ENCODE results near the gene NACA2.
"Not testable (repeated sequence)": the region's sequence is repeated elsewhere in the genome, so short reads cannot be mapped to it uniquely, and the experiment has no call there.

NACA2 gene

DNA sequence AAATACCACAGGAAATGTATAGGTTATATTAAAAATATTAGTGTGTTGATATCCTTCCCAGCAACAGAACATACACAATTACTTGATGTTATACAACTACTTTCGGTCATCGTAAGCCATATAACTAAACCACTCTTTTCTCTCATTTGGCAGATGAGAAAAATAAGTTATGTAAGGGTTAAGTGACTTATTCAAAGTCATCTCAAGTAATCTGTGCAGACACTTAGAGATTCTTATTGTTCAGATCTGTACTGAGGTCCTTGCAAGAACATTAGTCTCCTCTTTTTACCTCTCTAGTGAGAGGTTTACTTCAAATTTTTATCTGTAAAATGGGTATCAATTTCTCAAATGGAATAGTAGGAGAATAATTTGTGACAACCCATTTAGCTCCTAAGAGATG, 15.0 kb downstream of the NACA2 start:
- no peak for DNase-seq (ENCODE audit: low read depth in 2 of 2)

DNA sequence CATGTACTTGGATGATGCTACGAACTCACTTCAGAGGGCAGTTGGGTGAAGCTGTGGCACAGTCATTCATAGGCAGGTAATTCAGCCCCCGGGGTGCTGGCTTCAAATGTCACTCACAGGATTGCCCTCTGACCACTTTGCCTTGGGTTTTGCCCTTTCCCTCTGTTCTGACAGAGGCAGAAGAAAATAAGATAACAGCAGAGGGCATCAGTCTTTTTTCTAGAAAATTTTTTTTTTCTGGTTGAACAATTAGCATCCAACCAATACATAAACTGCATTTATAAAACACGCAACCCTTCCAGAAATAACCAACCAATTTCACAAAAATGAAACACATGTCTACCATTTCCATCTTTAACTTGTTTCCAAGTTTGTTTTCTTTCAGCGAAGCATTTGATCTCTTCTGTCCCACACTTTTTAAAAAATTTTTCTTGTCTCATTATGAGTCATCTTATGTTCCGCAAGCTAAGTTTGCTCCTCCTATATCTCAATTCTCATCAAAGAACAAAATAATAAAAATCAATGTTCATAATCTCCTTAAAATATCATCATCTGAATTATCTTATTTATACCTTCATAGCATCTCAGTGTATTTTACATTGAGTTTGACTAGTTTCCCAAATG, 15.6 kb downstream of the NACA2 start:
- DNase-seq (ENCODE audit: low read depth in 2 of 2) = no peak

DNA sequence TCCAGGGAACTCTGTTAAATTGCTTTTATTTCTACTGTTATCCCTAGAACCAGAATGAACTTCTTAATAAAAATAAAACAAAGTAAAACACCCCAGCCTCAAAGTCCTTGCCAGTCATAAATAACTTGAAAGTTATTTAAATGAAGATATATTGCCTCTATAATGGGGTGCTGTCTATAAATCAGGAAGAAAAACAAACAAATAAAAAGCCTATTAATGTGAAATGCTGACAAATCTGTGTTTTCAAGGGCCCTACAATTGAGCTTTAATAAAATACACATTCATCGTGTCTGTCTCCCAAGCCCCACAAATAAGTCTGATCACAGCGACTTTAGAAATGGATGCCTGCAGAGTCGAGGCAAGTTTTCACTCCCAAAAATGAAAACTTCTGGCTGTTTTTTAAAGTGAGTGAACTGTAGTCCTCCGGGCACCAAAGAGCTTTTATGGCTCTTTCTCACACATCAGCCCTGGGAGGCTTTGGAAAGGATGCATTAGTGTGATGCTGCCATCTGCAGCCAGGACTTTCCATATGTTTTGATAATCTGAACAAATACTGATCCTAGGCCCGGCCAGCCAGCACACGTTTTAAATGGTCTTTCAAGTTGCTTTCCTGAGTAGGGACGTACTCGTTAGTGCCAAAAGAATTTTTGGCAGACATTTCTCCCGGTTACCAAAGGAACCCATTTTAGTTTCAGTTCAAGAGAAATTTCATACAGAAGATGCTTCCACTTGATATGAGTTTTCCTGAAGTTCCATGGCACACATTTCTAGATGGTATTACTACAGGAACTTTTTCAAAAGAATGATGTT, 16.3 kb downstream of the NACA2 start:
- peak in 1 of 2 experiments; percentile 17 for DNase-seq (ENCODE audit: low read depth in 2 of 2)

DNA sequence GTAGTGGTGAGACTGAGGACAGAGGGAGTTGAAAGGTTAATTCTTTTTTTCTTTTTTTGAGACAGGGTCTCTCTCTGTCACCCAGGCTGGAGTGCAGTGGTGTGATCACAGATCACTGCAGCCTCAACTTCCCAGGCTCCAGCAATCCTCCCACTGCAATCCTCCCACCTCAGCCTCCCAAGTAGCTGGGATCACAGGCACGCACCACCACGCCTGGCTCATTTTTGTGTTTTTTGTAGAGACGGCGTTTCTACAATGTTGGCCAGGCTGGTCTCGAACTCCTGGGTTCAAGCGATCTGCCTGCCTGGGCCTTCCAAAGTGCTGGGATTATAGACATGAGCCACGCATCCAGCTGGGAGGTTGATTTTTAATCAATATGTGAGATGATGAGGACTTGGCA, 18.5 kb downstream of the NACA2 start:
- DNase-seq (ENCODE audit: low read depth in 2 of 2) = not testable (repeated sequence)

DNA sequence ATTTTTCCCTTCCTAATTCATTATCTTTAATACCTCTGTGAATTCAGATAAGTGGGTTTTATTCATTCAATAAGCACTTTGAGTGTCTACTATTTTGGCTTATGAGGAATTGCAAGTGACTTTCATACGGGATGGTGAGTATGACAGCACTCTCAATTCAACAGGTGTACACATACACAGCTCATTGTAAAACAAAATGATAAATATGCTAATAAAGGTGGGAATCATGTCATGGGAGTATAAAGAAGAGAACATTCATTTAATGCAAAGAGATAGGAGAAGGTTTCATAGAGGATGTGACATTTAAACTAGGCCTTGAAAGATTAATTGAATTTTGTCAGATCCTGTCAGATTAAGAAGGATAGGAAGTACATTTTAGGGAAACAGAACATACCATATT, 19.4 kb downstream of the NACA2 start:
- no peak for DNase-seq (ENCODE audit: low read depth in 2 of 2)

DNA sequence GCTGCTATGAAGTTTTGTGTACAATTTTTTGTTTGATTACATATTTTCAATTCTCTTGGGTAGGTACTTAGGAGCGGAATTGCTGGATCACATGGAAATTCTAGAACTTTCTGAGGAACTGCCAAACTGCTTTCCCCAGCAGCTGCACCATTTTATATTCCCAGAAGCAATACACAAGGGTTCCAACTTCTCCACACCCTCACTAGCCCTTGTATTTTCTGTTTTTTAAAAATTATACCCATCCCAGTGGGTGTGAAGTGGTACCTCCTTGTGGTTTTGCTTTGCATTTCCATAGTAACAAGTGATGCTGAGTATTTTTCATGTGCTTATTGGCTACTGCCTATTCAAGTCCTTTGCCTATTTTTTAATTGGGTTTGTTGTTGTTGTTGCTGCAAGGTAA, 20.9 kb downstream of the NACA2 start:
- DNase-seq (ENCODE audit: low read depth in 2 of 2) = no peak

DNA sequence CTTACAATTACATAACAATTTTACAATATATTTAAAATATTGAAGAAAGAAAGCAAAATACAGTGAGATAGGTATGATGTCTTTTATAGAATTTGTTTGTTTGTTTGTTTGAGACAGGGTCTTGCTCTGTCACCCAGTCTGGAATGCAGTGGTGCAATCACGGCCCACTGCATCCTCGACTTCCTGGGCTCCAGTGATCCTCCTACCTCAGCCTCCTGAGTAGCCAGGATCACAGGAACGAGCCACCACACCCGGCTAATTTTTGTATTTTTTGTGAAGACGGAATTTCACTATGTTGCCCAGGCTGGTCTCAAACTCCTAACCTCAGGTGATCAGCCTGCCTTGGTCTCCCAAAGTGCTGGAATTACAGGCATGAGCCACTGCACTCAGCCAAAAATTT, 21.5 kb downstream of the NACA2 start:
- DNase-seq (ENCODE audit: low read depth in 2 of 2) = not testable (repeated sequence)

DNA sequence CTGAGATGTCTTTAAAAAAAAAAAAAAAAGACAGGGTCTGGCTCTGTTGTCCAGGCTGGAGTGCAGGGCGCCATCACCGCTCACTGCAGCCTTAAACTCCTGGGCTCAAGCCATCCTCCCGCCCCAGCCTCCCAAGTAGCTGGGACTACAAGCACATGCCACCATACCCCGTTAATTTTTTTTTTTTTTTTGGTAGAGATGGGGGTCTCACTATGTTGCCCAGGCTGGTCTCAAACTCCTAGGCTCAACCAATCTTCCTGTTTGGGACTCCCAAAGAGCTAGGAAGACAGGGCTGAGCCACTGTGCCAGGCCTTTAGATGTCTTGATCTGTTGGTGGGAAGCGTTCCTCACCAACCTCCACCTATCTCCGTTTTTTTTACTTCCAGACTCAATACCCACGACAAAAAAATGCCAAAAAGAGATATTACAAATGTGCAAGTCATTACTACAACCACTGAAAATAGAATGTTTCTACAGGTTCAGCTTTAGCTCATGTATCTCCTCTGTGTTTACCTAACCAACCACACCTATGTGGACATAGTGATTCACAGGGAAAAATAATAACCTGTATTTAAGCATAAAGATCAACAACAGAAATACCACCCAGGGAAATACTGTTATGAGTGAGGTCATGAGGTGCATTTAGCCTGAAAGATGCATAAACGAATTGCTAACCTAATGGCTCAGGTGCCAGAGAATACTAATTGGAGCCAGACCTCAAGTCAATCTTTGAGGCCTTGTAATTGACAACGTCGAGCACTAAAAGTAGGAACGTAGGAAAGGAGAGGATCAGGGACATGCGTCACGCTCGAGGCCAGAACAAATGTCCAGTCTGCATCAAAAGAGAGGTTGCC, 22.6 kb downstream of the NACA2 start:
- DNase-seq (ENCODE audit: low read depth in 2 of 2) = no peak

DNA sequence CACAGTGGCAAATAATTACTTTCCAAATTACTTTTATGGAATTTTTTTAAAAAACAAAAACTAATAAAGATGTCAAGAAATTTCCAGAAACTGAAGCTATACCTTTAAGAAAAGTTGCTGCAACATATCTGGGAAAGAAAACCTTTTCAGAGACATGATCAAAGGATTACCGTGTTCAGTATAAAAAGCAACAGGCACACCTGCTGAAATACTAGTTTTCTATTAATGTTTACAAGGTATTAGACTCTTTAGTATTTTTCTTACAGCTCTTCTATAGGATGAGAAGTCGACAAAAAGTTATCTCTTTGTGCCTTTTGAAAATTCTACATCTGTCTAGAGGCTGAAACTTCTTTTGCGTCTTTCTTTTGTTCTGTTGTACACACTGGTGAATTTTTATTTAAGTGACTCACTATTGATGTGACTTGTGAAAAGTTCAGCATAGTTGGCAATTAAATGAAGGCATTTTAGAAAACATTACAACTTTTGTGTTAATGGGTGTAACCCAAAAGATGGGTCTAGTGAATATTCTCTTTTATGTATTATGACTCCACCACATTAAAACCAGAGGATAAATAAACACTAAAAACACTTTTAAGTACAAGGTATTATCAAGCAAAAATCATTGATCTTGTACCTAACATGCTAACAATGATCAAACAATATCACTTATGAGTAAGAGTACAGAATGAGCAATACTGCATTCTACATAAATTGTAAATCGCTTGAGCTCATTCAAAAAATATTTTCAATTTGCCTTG, 23.8 kb downstream of the NACA2 start:
- DNase-seq (ENCODE audit: low read depth in 2 of 2) = no peak

DNA sequence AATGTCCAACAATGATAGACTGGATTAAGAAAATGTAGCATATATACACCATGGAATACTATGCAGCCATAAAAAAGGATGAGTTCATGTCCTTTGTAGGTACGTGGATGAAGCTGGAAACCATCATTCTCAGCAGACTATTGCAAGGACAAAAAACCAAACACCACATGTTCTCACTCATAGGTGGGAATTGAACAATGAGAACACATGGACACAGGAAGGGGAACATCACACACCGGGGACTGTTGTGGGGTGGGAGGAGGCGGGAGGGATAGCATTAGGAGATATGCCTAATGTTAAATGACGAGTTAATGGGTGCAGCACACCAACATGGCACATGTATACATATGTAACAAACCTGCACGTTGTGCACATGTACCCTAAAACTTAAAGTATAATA, 24.6 kb downstream of the NACA2 start:
- DNase-seq (ENCODE audit: low read depth in 2 of 2) = not testable (repeated sequence)

DNA sequence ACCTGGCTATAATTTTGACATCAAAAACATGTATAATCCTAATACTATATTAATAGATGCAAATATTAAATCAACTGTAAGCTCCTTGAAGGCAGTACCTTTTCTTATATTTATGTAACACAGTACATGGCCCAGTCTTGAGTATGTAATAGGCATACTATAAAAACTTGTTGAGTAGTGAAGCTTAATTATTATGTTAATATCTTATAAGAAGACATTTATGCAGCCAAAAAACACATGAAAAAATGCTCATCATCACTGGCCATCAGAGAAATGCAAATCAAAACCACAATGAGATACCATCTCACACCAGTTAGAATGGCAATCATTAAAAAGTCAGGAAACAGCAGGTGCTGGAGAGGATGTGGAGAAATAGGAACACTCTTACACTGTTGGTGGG, 25.2 kb downstream of the NACA2 start:
- DNase-seq (ENCODE audit: low read depth in 2 of 2) = not testable (repeated sequence)

DNA sequence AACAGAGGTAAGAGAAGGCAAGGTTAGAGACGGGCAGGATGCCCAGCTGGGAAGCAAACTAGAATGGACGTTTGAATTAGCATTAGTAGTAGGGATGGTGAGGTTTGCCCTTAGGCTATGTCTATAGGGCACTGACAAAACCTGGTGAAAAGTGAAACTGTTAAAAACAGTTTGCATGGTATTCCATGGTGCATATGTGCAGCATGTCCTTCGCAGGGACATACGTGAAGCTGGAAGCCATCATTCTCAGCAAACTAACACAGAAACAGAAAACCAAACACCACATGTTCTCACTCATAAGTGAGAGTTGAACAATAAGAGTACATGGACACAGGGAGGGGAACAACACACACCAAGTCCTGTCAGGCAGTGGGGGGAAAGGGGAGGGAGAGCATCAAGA, 25.8 kb downstream of the NACA2 start:
- DNase-seq (ENCODE audit: low read depth in 2 of 2) = no peak

DNA sequence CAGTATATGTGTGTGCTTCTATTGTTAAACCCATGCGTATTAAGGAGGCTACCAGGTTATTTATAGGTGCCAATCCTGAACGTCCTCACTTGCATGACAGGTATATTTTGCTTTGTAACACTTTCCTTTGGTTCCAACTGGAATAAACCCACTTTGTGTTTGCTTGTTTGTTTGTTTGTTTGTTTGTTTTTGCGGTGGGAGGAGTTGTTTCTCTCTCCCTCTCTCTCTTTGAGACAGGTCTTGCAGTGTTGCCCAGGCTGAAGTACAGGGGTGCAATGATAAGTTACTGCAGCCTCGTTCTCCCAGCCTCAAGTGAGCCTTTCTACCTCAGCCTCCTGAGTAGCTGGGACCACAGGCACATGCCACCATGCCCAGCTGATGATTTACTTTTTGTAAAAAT, 28.7 kb downstream of the NACA2 start:
- no peak for DNase-seq (ENCODE audit: low read depth in 2 of 2)

DNA sequence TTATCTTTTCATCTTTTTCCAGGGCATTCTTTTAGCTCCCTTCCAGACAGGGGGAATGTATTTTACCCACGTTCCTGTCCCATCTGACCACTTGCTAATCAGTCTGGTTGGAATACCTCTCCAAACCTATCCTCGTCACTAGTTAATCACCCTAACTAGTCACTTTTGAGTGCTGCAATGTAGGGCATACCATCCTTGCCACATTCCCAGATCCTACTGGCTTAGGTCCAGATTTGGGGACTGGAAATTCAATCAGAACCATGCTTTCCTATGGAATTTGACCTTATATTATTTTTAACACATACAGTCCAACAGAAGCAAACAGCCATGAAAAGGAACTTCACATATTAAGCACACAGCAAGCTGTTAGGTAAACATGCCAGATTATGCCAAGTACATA, 29.7 kb downstream of the NACA2 start:
- no peak for DNase-seq (ENCODE audit: low read depth in 2 of 2)

DNA sequence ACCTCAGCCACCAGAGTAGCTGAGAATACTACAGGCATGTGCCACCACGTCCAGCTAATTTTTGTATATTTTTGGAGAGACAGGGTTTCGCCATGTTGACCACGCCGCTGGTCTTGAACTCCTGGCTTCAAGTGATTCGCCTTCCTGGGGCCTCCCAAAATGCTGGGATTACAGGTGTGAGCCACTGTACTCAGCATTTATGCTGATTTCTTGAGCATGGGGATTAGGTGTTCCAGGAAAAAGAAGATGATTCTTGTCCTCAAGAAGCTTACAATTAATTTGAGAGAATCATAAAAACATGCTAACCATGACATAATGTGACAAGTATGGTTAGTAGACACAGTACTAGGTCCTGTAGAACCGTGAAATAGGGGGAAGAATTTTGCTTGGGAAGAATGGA, 30.9 kb downstream of the NACA2 start:
- DNase-seq (ENCODE audit: low read depth in 2 of 2) = no peak

DNA sequence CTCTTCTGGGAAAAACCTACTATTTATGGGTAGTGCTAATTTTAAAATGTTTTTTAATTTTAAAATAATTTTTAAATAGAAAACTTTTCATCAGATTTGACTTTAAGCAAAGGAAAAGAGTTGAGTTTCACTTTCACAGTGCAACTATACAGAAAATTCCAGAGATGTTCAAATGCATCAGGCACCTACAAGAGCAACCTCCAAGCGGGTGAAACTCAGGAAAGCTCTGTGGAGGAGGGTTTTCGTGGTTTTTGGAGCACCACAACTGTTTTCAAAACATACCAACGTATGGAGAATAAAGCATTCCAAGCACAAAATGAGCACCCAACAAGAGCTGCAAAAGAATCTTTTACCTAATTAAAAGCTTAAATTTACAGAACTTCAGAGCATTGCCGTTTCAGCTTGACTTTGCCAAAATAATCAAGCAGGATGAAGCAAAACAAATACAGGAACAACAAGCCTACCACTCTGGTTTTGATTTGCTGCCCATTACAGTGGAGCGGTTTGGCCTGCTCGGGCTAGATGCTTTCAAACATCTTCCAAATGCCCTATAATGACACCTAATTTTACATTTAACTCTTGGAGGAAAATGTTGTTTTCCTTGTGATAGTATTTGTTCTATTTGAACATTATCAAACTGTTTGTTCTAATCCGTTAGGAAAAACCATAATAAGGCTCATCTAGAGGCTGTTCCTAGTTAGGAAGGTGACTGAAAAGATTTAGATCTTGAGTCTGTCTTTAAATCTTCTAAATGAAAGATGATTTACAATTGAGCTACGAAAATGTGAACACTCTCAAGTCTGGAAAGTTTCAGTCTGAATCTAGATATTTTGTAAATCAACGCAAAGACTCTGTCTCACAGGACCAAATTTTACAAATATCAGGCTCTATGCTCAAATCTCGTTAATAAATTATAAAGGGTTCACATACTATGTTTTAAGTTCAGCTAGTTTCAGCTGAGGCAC, 34.5 kb downstream of the NACA2 start:
- no peak for DNase-seq (ENCODE audit: low read depth in 2 of 2)

DNA sequence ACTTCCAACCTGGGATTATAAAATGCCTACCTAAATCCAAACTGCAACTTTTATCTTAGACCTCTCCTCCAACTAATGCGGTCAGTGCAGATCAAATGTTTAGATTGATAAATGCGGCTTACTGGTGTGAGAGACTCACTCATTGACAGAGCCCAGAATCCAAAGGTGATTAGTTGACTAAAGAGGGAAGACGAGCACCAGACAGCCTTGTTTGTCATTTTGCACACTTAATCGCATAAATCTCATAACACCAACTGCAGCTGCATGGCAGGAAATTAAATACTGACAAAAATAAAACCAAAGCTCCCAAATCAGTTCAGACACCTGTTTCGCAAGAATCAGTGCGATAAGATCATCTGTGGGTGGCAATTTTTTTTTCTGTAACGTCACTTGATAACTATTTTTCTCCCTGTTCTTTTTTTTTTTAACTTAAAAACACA, 35.9 kb downstream of the NACA2 start:
- no peak for DNase-seq (ENCODE audit: low read depth in 2 of 2)

DNA sequence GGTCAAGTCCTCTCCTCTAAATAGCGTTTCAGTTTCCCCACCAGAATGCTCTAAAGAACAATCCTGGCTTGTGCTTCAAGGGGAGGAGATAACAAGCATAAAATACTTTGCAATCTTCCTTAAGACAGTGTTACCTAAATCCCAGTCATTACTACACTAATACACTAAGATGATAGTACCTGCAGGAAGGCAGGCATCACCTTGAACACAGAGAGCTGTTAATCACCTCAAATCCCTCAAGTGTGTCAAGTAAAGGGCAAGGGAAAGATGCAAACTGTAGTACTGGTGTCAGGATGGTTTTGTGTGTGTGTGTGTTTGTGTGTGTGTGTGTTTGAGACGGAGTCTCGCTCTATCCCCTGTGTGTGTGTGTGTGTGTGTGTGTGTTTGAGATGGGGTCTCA, 36.8 kb downstream of the NACA2 start:
- DNase-seq (ENCODE audit: low read depth in 2 of 2) = no peak

DNA sequence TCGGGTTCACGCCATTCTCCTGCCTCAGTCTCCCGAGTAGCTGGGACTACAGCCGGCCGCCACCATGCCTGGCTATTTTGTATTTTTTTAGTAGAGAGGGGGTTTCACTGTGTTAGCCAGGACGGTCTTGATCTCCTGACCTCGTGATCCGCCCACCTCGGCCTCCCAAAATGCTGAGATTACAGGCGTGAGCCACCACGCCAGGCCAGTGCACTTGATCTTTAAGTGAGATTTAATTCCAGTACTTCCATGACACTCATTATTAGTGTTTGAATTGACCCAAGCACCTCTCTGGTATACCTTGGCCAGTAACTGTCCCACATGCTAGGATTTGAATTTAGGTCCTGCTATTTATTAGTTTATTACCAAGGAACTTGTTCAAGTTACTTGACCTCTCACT, 38.5 kb downstream of the NACA2 start:
- DNase-seq (ENCODE audit: low read depth in 2 of 2) = not testable (repeated sequence)

DNA sequence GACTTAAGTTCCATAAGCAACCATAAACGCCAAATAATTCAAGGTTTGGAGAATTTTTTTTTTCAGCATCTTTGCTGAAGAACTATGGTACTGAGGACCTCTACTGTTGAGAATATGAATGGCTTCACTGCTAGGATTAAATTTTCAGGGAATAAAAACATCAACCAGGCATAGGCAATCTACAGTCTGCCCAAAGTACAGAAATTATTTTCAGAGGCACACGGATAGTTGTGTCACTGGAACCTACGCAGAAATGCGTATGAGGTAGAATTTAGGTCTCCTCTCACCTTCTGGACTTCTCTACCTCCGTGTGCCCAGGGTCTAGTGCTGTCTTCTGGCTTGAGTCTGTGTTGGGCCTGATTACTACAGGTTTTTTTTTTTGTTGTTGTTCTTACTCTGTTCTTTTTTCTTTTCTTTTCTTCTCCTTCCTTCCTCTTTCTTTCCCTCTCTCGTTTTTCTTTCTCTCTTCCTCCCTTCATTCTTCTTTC, 39.7 kb downstream of the NACA2 start:
- DNase-seq (ENCODE audit: low read depth in 2 of 2) = peak; percentile 23 to 24

Measured in fibroblast of skin of left quadriceps (primary cell).